NT2/D1 (cell line): ENCODE results near the gene TTBK1.

Experiments
- DNase-seq: peaks from one replicate; pipeline ENCODE4 v3.0.0-alpha.2; 2011; ENCODE audit warnings: low read depth, low spot score
- H3K27me3 ChIP-seq: 2 replicates; pipeline ENCODE4 v1.6.0; 2011; ENCODE audit warnings: mild to moderate bottlenecking; ENCODE audit not compliant: insufficient read length, insufficient read depth
- H3K36me3 ChIP-seq: 2 replicates; pipeline ENCODE4 v1.6.1; 2011; ENCODE audit warnings: mild to moderate bottlenecking, low read length, mixed read lengths; ENCODE audit not compliant: insufficient read depth, insufficient read length
- H3K4me1 ChIP-seq: 2 replicates; pipeline ENCODE4 v1.5.1; 2011; ENCODE audit not compliant: insufficient read depth, insufficient read length
- H3K4me3 ChIP-seq: 2 replicates; pipeline ENCODE4 v1.5.1; 2011; ENCODE audit warnings: low read depth; ENCODE audit not compliant: insufficient read length
- H3K9ac ChIP-seq: 2 replicates; pipeline ENCODE4 v1.6.0; 2011; ENCODE audit warnings: low read depth; ENCODE audit not compliant: insufficient read length
- H3K9me3 ChIP-seq: 2 replicates; pipeline ENCODE4 v1.5.1; 2011; ENCODE audit warnings: mild to moderate bottlenecking, low read length; ENCODE audit not compliant: insufficient read depth
- SUZ12 ChIP-seq: IDR thresholded peaks from 2 replicates; pipeline ENCODE4 v1.6.1; 2011; ENCODE audit not compliant: insufficient read length, insufficient read depth; ENCODE audit errors: extremely low read depth
- YY1 ChIP-seq: IDR thresholded peaks from 2 replicates; pipeline ENCODE4 v1.6.1; 2011; ENCODE audit not compliant: insufficient read length, insufficient read depth
- ZNF274 ChIP-seq: IDR thresholded peaks from 2 replicates; pipeline ENCODE4 v1.6.1; 2011; ENCODE audit warnings: mild to moderate bottlenecking, low read depth, low read length

Gene TTBK1

DNA sequence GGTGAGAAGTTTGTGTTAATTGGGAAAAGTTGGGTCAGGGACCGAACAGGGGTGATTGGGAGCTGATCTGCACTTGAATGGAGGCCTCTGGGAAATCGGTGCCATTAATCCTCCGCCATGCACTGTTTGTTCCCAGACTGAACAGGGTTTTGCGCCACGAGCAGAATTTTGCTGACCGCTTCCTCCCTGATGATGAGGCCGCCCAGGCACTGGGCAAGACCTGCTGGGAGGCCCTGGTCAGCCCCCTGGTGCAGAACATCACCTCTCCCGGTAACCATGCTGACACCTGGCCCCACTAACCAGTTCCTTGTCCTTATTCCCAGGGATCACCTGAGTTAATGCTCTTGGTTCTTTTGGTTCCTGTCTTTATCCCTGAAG, 39.6 kb upstream of the TTBK1 start:
- Histone ChIP-seq H3K4me1 (peaks cover 8% of the 10 kb centered on the region), H3K9ac (no peak overlapping the region), H3K27me3 (no peaks in the 10 kb centered on the region), H3K4me3 (no peak overlapping the region), H3K36me3 (peaks cover 4% of the 10 kb centered on the region), H3K9me3 (no peaks in the 10 kb centered on the region)
- DNase-seq = no peak
- TF ChIP-seq SUZ12 = no peak
- TF ChIP-seq ZNF274 = no peak
- no peak for TF ChIP-seq YY1

DNA sequence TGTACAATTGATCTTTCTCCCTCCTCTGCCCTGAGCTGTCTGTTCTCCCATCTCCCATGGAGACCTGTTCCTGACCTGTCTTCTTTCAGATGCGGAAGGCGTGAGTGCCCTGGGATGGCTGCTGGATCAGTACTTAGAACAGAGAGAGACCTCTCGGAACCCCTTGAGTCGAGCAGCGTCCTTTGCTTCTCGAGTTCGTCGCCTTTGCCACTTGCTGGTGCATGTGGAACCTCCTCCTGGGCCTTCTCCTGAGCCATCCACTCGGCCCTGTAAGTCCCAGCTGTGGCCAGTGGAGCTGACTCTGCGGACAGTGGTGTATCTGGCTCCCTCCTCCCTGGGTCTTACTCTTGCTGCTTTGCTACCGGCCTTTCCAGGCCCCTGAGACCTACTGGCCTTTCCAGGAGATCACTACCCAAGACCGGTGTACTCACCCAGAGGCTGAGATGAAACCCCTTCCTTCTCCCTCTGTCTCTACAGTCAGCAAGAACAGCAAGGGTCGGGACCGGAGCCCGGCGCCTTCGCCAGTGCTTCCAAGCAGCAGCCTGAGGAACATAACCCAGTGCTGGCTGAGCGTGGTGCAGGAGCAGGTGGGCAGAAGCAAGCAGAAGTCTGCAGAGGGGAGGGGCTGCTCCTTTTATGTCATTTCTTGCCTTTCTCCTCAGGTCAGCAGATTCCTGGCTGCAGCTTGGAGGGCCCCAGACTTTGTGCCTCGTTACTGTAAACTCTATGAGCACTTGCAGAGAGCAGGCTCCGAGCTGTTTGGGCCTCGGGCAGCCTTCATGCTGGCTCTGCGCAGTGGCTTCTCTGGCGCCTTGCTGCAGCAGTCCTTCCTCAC, 38.8 kb upstream of the TTBK1 start:
- Histone ChIP-seq H3K4me3 (no peak overlapping the region), H3K36me3 (peaks cover 4% of the 10 kb centered on the region), H3K9ac (no peak overlapping the region), H3K27me3 (no peaks in the 10 kb centered on the region), H3K9me3 (no peaks in the 10 kb centered on the region), H3K4me1 (peaks cover 8% of the 10 kb centered on the region)
- TF ChIP-seq SUZ12 = no peak
- no peak for TF ChIP-seq ZNF274
- no peak for TF ChIP-seq YY1
- DNase-seq = no peak

DNA sequence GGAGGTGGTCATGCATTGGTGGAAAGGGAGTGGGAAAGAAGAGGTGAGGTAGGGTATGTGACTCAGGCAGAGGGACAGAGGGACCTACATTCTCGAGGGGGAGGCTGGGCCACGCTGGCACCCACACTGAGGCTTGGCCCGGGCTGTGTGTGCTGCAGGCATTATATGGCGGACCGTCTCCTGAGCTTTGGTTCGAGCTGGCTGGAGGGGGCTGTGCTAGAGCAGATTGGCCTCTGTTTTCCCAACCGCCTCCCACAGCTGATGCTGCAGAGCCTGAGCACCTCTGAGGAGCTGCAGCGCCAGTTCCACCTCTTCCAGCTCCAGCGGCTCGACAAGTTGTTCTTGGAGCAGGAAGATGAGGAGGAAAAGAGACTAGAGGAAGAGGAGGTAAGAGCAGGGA, 37.4 kb upstream of the TTBK1 start:
- Histone ChIP-seq H3K9ac (no peak overlapping the region), H3K4me1 (peaks cover 8% of the 10 kb centered on the region), H3K27me3 (no peaks in the 10 kb centered on the region), H3K4me3 (no peak overlapping the region), H3K9me3 (no peaks in the 10 kb centered on the region), H3K36me3 (peaks cover under 1% of the 10 kb centered on the region)
- no peak for DNase-seq
- TF ChIP-seq ZNF274 (no peak), SUZ12 (no peak), YY1 (no peak)

DNA sequence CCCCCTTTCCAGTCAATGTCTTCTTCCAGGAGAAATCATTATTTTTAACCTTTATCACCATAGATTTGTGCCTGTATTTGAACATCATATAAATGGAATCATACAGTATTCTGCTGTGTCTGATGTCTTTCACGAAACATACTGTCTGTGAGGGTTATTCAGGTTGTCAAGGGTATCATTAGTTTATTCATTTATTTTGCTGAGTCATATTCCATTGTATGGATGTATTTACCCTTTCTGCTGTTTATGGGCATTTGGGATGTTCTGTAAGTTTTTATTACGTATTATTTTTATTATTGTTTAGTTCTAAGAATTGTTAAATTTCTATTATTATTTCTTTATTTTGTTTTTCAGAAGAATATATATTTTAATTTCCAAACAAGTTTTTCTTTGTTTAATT, 36.0 kb upstream of the TTBK1 start:
- H3K9ac ChIP-seq = no peak overlapping the region
- TF ChIP-seq SUZ12 (no peak), YY1 (no peak), ZNF274 (no peak)

DNA sequence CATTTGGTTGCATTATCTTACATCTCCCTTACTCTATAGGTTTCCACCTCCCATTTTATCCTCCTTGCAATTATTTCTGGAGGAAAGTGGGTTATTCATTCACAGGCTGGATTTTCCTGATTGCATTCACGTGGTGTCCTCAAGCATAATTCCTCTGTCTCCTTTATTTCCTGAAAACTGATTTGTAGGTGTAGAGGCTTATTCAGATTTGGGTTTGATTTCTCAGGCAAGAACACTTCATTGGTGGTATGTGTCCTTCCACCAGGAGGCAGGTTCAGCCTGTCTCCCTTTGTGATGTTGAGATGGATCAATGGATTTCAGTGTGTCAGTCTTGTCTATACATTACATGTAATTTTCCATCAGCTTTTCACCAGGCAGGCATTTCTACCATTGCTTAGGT, 31.3 kb upstream of the TTBK1 start:
- TF ChIP-seq SUZ12 = no peak
- no peak for TF ChIP-seq YY1
- TF ChIP-seq ZNF274 = no peak
- no peak overlapping the region for H3K4me3 ChIP-seq

More for the DNA sequence above, 36.0 kb upstream of the TTBK1 start:
- peaks cover 8% of the 10 kb centered on the region for H3K4me1 ChIP-seq
- H3K27me3 ChIP-seq = no peaks in the 10 kb centered on the region
- no peaks in the 10 kb centered on the region for H3K9me3 ChIP-seq
- no peak overlapping the region for H3K4me3 ChIP-seq
- no peaks in the 10 kb centered on the region for H3K36me3 ChIP-seq
- DNase-seq = no peak

DNA sequence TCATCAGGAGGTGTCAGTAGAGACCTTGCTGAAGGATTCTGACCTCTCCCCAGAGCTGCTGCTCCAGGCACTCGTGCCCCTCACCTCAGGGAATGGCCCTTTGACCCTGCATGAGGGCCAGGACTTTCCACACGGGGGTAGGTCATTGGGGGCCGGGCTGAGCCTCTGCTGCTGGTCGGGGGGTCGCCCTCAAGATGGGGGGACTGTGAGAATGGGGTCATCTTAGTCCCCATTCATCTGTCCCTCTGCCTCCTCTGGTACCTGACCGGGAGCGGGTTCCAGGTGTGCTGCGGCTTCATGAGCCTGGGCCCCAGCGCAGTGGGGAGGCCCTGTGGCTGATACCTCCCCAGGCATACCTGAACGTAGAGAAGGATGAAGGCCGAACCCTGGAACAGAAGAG, 29.9 kb upstream of the TTBK1 start:
- TF ChIP-seq YY1 = no peak
- TF ChIP-seq ZNF274 = no peak
- no peak for TF ChIP-seq SUZ12
- H3K27me3 ChIP-seq = no peaks in the 10 kb centered on the region
- DNase-seq = no peak
- no peak overlapping the region for H3K4me3 ChIP-seq
- H3K9ac ChIP-seq = no peak overlapping the region
- H3K9me3 ChIP-seq = no peaks in the 10 kb centered on the region
- peaks cover 2% of the 10 kb centered on the region for H3K4me1 ChIP-seq
- H3K36me3 ChIP-seq = no peaks in the 10 kb centered on the region

More for the DNA sequence above, 31.3 kb upstream of the TTBK1 start:
- Histone ChIP-seq H3K36me3 (no peaks in the 10 kb centered on the region), H3K4me1 (peaks cover 2% of the 10 kb centered on the region), H3K9me3 (no peaks in the 10 kb centered on the region), H3K27me3 (no peaks in the 10 kb centered on the region), H3K9ac (no peak overlapping the region)
- no peak for DNase-seq

DNA sequence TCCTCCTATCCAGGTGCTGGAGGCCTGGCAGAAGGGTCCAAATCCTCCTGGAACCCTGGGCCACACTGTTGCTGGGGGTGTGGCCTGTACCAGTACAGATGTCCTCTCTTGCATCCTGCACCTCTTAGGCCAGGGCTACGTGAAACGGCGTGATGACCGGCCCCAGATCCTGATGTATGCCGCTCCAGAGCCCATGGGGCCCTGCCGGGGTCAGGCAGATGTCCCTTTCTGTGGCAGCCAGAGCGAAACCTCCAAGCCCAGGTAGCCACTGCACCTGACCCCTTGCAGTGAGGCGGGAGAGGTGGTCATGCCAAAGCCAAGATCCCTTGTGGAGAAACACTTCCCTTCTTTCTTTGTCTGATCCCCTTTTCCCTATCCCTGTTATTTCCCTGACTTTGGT, 28.2 kb upstream of the TTBK1 start:
- Histone ChIP-seq H3K9ac (no peak overlapping the region), H3K27me3 (no peaks in the 10 kb centered on the region), H3K4me3 (no peak overlapping the region), H3K4me1 (peaks cover 2% of the 10 kb centered on the region), H3K9me3 (no peaks in the 10 kb centered on the region), H3K36me3 (no peaks in the 10 kb centered on the region)
- no peak for TF ChIP-seq ZNF274
- TF ChIP-seq SUZ12 = no peak
- no peak for TF ChIP-seq YY1
- DNase-seq = no peak
